SK-N-SH (cell line): ENCODE results near the gene UBTD2. TPM values are rescaled to one million over a fixed set of nuclear protein-coding genes. Genes with fewer than 3 reads are reported as not detected.

ENCODE experiments used
- CTCF ChIA-PET: fragments of 300-600, 350-600 bp; formaldehyde crosslinking; extraction: SDS; loops from one replicate; lab custom pipeline; 2021; lab: Yijun Ruan, JAX
- POLR2A ChIA-PET: fragments of 350-600 bp; sonication (Branson Sonifier 250); formaldehyde crosslinking; extraction: SDS; loops from one replicate; lab custom pipeline; 2020; ENCODE audit warnings: antibody characterized with exemption, inconsistent platforms; lab: Yijun Ruan, JAX
- DNase-seq: peaks from one replicate; pipeline ENCODE4 v3.0.0; 2012
- H2AFZ ChIP-seq: fragments of 200-600 bp; sonication (generic); 2 replicates; pipeline ENCODE4 v1.8.1; 2016; ENCODE audit warnings: antibody characterized with exemption, mild to moderate bottlenecking, low read depth
- H3F3A ChIP-seq: fragments of 200-600 bp; sonication (generic); replicated peaks from 2 replicates; pipeline ENCODE3; 2016; ENCODE audit warnings: antibody characterized with exemption, mild to moderate bottlenecking; ENCODE audit not compliant: insufficient read depth
- H3K27ac ChIP-seq, 2 experiments: fragments of 200-500 bp in 1 of 2; fragments of 200-600 bp in 1 of 2; sonication (Bioruptor generic) in 1 of 2; sonication (generic), shearing (Covaris generic) in 1 of 2; 2 replicates each; pipeline versions ENCODE4 v1.5.1 to v1.6.1; 2014 to 2016; ENCODE audit warnings: low read depth in 2 of 2, inconsistent platforms in 1 of 2, low read length in 1 of 2, mild to moderate bottlenecking in 1 of 2, mixed read lengths in 1 of 2
- H3K27me3 ChIP-seq: fragments of 200-600 bp; sonication (generic), shearing (Covaris generic); 2 replicates; pipeline ENCODE4 v1.6.1; 2016; ENCODE audit warnings: mixed run types; ENCODE audit not compliant: insufficient read depth
- H3K36me3 ChIP-seq, 2 experiments: fragments of 200-500 bp in 1 of 2; fragments of 200-600 bp in 1 of 2; sonication (Bioruptor generic) in 1 of 2; sonication (generic) in 1 of 2; replicated peaks in 1 of 2; 2 replicates each; pipeline versions ENCODE3 to v1.5.1; 2014 to 2016; ENCODE audit warnings: low read length in 1 of 2, mild to moderate bottlenecking in 1 of 2; ENCODE audit not compliant: insufficient read depth in 2 of 2, control insufficient read depth in 1 of 2
- H3K4me1 ChIP-seq, 2 experiments: fragments of 200-500 bp in 1 of 2; fragments of 200-600 bp in 1 of 2; sonication (Bioruptor generic) in 1 of 2; sonication (generic), shearing (Covaris generic) in 1 of 2; 2 replicates each; pipeline versions ENCODE4 v1.5.1 to v1.6.1; 2014 to 2016; ENCODE audit warnings: low read depth in 1 of 2, low read length in 1 of 2, mixed run types in 1 of 2; ENCODE audit not compliant: insufficient read depth in 2 of 2, control insufficient read depth in 1 of 2
- H3K4me2 ChIP-seq: fragments of 200-600 bp; sonication (generic), shearing (Covaris generic); 2 replicates; pipeline ENCODE4 v1.6.1; 2017; ENCODE audit warnings: mixed run types
- H3K4me3 ChIP-seq, 2 experiments: fragments of 200-500 bp in 1 of 2; fragments of 200-600 bp in 1 of 2; sonication (Bioruptor generic) in 1 of 2; sonication (generic), shearing (Covaris generic) in 1 of 2; 2 replicates each; pipeline versions ENCODE4 v1.5.1 to v1.8.1; 2014 to 2016; ENCODE audit warnings: low read depth in 2 of 2, inconsistent platforms in 1 of 2, low read length in 1 of 2, mild to moderate bottlenecking in 1 of 2, mixed read lengths in 1 of 2, moderate library complexity in 1 of 2
- H3K79me2 ChIP-seq: fragments of 200-600 bp; sonication (generic); 2 replicates; pipeline ENCODE4 v1.8.1; 2017; ENCODE audit warnings: mild to moderate bottlenecking; ENCODE audit not compliant: insufficient read depth
- H3K9ac ChIP-seq: fragments of 200-600 bp; sonication (generic); 2 replicates; pipeline ENCODE4 v1.6.1; 2017; ENCODE audit warnings: mixed run types
- H3K9me2 ChIP-seq: fragments of 200-600 bp; sonication (generic); 2 replicates; pipeline ENCODE4 v1.6.1; 2017; ENCODE audit warnings: mixed run types
- H3K9me3 ChIP-seq: fragments of 200-600 bp; sonication (generic); 2 replicates; pipeline ENCODE4 v1.6.1; 2017; ENCODE audit warnings: mixed run types, mild to moderate bottlenecking, moderate library complexity
- H4K20me1 ChIP-seq: fragments of 200-600 bp; sonication (generic); 2 replicates; pipeline ENCODE4 v1.6.1; 2017; ENCODE audit warnings: mild to moderate bottlenecking, mixed run types; ENCODE audit not compliant: insufficient read depth
- EZH2phosphoT487 ChIP-seq: fragments of 200-600 bp; sonication (generic); IDR thresholded peaks from 2 replicates; pipeline ENCODE4 v1.6.1; 2017; ENCODE audit warnings: low read depth, mixed run types, mild to moderate bottlenecking, antibody characterized with exemption, moderate library complexity, borderline replicate concordance
- FOXJ3 ChIP-seq: sonication (generic); formaldehyde crosslinking; IDR thresholded peaks from 2 replicates; pipeline ENCODE4 v1.5.1; 2020; ENCODE audit warnings: mild to moderate bottlenecking, missing genetic modification reagents
- FOXM1 ChIP-seq: IDR thresholded peaks from 2 replicates; pipeline ENCODE4 v1.4.0; 2012; ENCODE audit warnings: low read depth, mild to moderate bottlenecking
- JUND ChIP-seq: IDR thresholded peaks from 2 replicates; pipeline ENCODE4 v1.4.0; 2012
- MAX ChIP-seq: IDR thresholded peaks from 2 replicates; pipeline ENCODE4 v1.4.0; 2012; ENCODE audit warnings: low read depth
- NFIC ChIP-seq: IDR thresholded peaks from 2 replicates; pipeline ENCODE4 v1.4.0; 2012; ENCODE audit warnings: borderline replicate concordance
- NRF1 ChIP-seq: IDR thresholded peaks from 2 replicates; pipeline ENCODE4 v1.6.1; 2012; ENCODE audit warnings: low read depth, mild to moderate bottlenecking, low read length
- PBX3 ChIP-seq: IDR thresholded peaks from 2 replicates; pipeline ENCODE4; 2012
- POLR2AphosphoS5 ChIP-seq: IDR thresholded peaks from 2 replicates; pipeline ENCODE4 v1.6.1; 2012; ENCODE audit warnings: low read depth, low read length
- REST ChIP-seq: IDR thresholded peaks from 2 replicates; pipeline ENCODE4 v1.6.1; 2012; ENCODE audit warnings: mild to moderate bottlenecking, low read depth, low read length, moderate library complexity
- RXRA ChIP-seq: IDR thresholded peaks from 2 replicates; pipeline ENCODE4 v1.4.0; 2012; ENCODE audit warnings: low read depth, mild to moderate bottlenecking, borderline replicate concordance
- SIN3A ChIP-seq: IDR thresholded peaks from 2 replicates; pipeline ENCODE4 v1.6.1; 2012; ENCODE audit warnings: low read depth, mild to moderate bottlenecking, low read length, moderate library complexity, borderline replicate concordance
- TCF12 ChIP-seq: IDR thresholded peaks from 2 replicates; pipeline ENCODE4 v1.4.0; 2012
- TEAD4 ChIP-seq: IDR thresholded peaks from 2 replicates; pipeline ENCODE4 v1.4.0; 2012; ENCODE audit warnings: mild to moderate bottlenecking, borderline replicate concordance; ENCODE audit not compliant: insufficient read depth
- USF1 ChIP-seq: IDR thresholded peaks from 2 replicates; pipeline ENCODE4 v1.4.0; 2012; ENCODE audit warnings: low read depth, borderline replicate concordance
- YY1 ChIP-seq: IDR thresholded peaks from 2 replicates; pipeline ENCODE4 v1.4.0; 2012; ENCODE audit warnings: low read depth, mild to moderate bottlenecking
- WGBS: methylation state at CpG from one replicate; pipeline ENCODE4 v1.1.6; 2017; ENCODE audit warnings: low lambda C conversion rate; 5-methylcytosine and 5-hydroxymethylcytosine counted together
- polyA plus RNA-seq, 3 experiments: library from polyadenylated mRNA; depleted of rRNA; stranded (reverse); fragments of >200 nt; gene quantifications; 2 replicates each; pipeline ENCODE4 v1.2.3, GENCODE V29; 2012
- TF ChIP-seq, protein P1 (sequence below): IDR thresholded peaks from 2 replicates; pipeline ENCODE4 v1.4.0; 2012; ENCODE audit warnings: low read depth, borderline replicate concordance

UBTD2 gene
- polyA plus RNA-seq, 1 of the 3 experiments (the other 2 are of a cell fraction): 13.8 TPM

- Histone ChIP-seq H3K4me2 (no peak overlapping the region), H3K27me3 (no peaks in the 10 kb centered on the region), H3K27ac (no peak overlapping the region), H3K4me3 (no peak overlapping the region), H3K9me2 (no peaks in the 10 kb centered on the region), H3K79me2 (peaks cover 95% of the 10 kb centered on the region), H3K36me3 (peaks cover 0 to 4% of the 10 kb centered on the region in 2 experiments), H3F3A (peaks cover 4% of the 10 kb centered on the region), H3K4me1 (peaks cover 0 to 5% of the 10 kb centered on the region in 2 experiments; a peak in 1 of 4 replicates), H3K9ac (no peak overlapping the region), H4K20me1 (peaks cover 17% of the 10 kb centered on the region; the same call in 1 of the 2 replicates), H3K9me3 (no peaks in the 10 kb centered on the region), H2AFZ (no peak overlapping the region)
- 93% methylated on average over 6 of the region's 6 CpGs for WGBS
- no peak for DNase-seq
- TF ChIP-seq POLR2AphosphoS5 (no peak), TEAD4 (no peak), SIN3A (no peak), REST (no peak), USF1 (no peak), TCF12 (no peak), JUND (no peak), MAX (no peak), NFIC (no peak), EZH2phosphoT487 (no peak), FOXM1 (no peak)
- ChIA-PET CTCF (no interaction called here), POLR2A (no interaction called here)
These were observed 101.3 kb downstream of the UBTD2 start for GRCh38 chr5:172182291-172182690.

DNA sequence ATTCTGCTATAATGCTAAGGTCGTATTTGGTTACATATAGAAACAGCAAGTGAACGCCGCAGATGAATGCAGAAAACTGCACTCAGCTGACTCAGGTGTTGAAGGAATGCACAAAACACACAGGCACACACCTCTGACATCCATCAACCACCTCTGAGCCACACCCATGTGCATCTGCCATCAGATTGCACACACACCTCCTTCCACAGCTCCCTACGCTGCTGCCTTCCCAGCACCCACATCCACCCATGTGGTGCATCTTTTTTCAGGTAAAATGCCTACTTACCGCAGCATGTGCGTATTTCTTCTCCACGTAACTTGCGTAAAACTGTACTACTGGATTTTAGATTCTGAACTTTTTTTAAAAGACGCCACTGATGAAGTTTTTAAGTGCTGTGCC is 102.6 kb downstream of the UBTD2 start:
- Histone ChIP-seq H3K4me1 (no peaks in the 10 kb centered on the region; a peak in 1 of 4 replicates), H3K4me3 (no peak overlapping the region), H4K20me1 (peaks cover 17% of the 10 kb centered on the region; the same call in 1 of the 2 replicates), H3K27ac (no peak overlapping the region), H3K9me3 (no peaks in the 10 kb centered on the region), H3K9ac (no peak overlapping the region), H3K4me2 (no peak overlapping the region), H3F3A (no peaks in the 10 kb centered on the region), H3K79me2 (peaks cover 95% of the 10 kb centered on the region), H3K36me3 (peaks cover 0 to 4% of the 10 kb centered on the region in 2 experiments), H2AFZ (no peak overlapping the region), H3K27me3 (no peaks in the 10 kb centered on the region), H3K9me2 (no peaks in the 10 kb centered on the region)
- no peak for TF ChIP-seq RXRA
- TF ChIP-seq FOXJ3 (CRISPR knock-in tag): no peak
- no peak for TF ChIP-seq MAX
- TF ChIP-seq, protein P1, sequence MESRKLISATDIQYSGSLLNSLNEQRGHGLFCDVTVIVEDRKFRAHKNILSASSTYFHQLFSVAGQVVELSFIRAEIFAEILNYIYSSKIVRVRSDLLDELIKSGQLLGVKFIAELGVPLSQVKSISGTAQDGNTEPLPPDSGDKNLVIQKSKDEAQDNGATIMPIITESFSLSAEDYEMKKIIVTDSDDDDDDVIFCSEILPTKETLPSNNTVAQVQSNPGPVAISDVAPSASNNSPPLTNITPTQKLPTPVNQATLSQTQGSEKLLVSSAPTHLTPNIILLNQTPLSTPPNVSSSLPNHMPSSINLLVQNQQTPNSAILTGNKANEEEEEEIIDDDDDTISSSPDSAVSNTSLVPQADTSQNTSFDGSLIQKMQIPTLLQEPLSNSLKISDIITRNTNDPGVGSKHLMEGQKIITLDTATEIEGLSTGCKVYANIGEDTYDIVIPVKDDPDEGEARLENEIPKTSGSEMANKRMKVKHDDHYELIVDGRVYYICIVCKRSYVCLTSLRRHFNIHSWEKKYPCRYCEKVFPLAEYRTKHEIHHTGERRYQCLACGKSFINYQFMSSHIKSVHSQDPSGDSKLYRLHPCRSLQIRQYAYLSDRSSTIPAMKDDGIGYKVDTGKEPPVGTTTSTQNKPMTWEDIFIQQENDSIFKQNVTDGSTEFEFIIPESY: no peak
- no peak for TF ChIP-seq PBX3
- no peak for TF ChIP-seq NFIC
- no peak for TF ChIP-seq YY1
- no peak for TF ChIP-seq NRF1
- 97% methylated on average over 9 of the region's 9 CpGs for WGBS
- ChIA-PET POLR2A (no interaction called here), CTCF (interaction anchor here (3.5 kb wide), 1 partner anchor 7 kb away, joined by 14 read pairs; the partner anchor contains the start of gene STK10)
- no peak for DNase-seq
